ENCODE measurements around the gene FSTL1.

DNA sequence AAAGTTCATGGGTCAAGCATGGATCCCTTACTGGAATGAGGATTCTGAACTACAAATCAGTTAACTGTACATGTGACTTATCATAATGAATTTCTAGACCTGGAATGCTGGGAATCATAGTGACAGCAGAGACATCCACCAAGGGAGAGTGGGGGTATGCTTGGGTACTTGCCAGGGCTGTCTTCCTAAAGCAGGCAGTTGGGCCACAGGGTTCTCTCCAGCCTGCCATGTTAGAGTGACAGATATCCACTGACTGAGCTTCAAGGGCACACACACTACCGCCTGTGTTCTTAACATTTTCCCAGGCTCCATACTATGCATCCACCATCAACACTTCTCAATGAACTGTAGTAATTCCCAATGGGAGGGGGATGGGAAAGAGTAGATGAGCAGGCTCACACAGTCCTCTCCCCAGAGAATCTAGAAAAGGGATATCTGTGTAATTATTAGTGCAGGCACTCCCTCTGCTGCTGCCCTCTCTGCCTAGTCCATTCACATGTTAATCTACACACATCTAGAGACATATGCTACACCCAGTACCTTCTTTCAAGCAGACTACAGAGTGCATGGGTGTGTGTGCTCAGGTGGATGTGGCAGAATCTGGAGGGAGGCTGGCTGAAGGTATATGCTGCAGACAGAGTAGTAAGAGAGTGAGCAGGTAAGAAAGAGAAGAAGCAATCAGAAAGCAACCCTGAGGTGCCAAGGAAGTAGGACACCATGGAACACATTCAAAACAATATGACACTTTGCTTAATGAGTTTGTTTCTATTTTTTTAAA is 3.7 kb downstream of the FSTL1 start:
- TF ChIP-seq, protein P1, sequence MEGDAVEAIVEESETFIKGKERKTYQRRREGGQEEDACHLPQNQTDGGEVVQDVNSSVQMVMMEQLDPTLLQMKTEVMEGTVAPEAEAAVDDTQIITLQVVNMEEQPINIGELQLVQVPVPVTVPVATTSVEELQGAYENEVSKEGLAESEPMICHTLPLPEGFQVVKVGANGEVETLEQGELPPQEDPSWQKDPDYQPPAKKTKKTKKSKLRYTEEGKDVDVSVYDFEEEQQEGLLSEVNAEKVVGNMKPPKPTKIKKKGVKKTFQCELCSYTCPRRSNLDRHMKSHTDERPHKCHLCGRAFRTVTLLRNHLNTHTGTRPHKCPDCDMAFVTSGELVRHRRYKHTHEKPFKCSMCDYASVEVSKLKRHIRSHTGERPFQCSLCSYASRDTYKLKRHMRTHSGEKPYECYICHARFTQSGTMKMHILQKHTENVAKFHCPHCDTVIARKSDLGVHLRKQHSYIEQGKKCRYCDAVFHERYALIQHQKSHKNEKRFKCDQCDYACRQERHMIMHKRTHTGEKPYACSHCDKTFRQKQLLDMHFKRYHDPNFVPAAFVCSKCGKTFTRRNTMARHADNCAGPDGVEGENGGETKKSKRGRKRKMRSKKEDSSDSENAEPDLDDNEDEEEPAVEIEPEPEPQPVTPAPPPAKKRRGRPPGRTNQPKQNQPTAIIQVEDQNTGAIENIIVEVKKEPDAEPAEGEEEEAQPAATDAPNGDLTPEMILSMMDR (IDR thresholded peaks at IDR 0.05) = no peak
- no peak for TF ChIP-seq ZFX (IDR thresholded peaks at IDR 0.05; ENCODE audit: borderline replicate concordance)

All from 22Rv1 (cell line).